ENCODE results near the gene CDC42EP1. TPM values are rescaled to one million over a fixed set of nuclear protein-coding genes. Genes with fewer than 3 reads are reported as not detected.

Gene CDC42EP1
- total RNA-seq, 2 experiments from 2014 or later = not detected

GRCh38 chr22:37618072-37618656, 57.9 kb downstream of the CDC42EP1 start:
- CTCF ChIA-PET = interaction anchor here (0.9 kb wide), 1 partner anchor 63 kb away, joined by 4 read pairs; no protein-coding TSS in a partner anchor
- DNase-seq = peak in 1 of 14 experiments; percentile 20

DNA sequence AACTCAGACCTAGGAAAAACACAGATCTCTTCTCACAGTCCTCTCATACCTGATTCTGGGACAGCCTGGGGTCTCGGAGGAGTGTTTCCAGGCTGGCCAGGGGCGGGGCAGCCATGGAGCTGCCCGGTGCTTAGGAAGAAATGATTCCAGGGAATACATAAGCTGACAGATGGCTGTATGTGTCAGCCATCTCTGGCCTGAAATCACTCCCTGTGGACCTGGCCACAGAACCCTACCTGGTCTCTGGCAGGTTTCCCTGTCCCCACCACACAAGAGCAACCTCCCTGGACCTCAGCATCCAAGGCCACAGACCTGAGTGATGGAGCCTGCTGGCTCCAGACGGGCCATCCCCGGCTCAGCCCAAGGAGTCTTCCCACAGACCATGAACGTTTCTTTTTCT, 58.4 kb downstream of the CDC42EP1 start:
- peaks cover 3% of the 10 kb centered on the region for H3K4me1 Mint-ChIP-seq (ENCODE audit: low read depth)

More at GRCh38 chr22:37618072-37618656, 57.9 kb downstream of the CDC42EP1 start:
- Mint-ChIP-seq H3K36me3 (ENCODE audit: low read depth) (peaks cover 50% of the 10 kb centered on the region), H3K4me1 (ENCODE audit: low read depth) (no peaks in the 10 kb centered on the region), H3K9me3 (no peaks in the 10 kb centered on the region), H3K4me3 (no peak overlapping the region), H3K27me3 (no peaks in the 10 kb centered on the region), H3K27ac (no peak overlapping the region)
- intact Hi-C loops (cut with DNase I, micrococcal nuclease) = no loop called here
- TF ChIP-seq, protein P1, sequence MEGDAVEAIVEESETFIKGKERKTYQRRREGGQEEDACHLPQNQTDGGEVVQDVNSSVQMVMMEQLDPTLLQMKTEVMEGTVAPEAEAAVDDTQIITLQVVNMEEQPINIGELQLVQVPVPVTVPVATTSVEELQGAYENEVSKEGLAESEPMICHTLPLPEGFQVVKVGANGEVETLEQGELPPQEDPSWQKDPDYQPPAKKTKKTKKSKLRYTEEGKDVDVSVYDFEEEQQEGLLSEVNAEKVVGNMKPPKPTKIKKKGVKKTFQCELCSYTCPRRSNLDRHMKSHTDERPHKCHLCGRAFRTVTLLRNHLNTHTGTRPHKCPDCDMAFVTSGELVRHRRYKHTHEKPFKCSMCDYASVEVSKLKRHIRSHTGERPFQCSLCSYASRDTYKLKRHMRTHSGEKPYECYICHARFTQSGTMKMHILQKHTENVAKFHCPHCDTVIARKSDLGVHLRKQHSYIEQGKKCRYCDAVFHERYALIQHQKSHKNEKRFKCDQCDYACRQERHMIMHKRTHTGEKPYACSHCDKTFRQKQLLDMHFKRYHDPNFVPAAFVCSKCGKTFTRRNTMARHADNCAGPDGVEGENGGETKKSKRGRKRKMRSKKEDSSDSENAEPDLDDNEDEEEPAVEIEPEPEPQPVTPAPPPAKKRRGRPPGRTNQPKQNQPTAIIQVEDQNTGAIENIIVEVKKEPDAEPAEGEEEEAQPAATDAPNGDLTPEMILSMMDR (IDR thresholded peaks at IDR 0.05) = no peak
- Histone ChIP-seq H3K4me1 (ENCODE audit: insufficient read depth, low read length) (peaks cover 3% of the 10 kb centered on the region), H3K9me3 (ENCODE audit: control insufficient read depth in 1 of 2, insufficient read depth in 1 of 2, low read length in 2 of 2) (no peaks in the 10 kb centered on the region), H3K36me3 (ENCODE audit: insufficient read depth, low read length) (peaks cover 74% of the 10 kb centered on the region), H3K4me3 (ENCODE audit: low read length) (no peak overlapping the region), H3K27ac (ENCODE audit: low read depth in 1 of 2, low read length in 2 of 2) (no peak overlapping the region), H3K27me3 (ENCODE audit: control insufficient read depth in 1 of 2, insufficient read depth in 2 of 2, low read length in 2 of 2) (no peaks in the 10 kb centered on the region)
- POLR2A ChIA-PET = interaction anchor here (0.7 to 1.3 kb wide), 3 partner anchors 9 to 1472 kb away, joined by 3 to 6 read pairs (median 4); partner anchors contain the start of gene PDXP
- ATAC-seq (ENCODE audit: poor library complexity) = no peak

More for the DNA sequence above, 58.4 kb downstream of the CDC42EP1 start:
- Mint-ChIP-seq H3K4me3 (no peak overlapping the region), H3K36me3 (ENCODE audit: low read depth) (peaks cover 52% of the 10 kb centered on the region), H3K9me3 (no peaks in the 10 kb centered on the region), H3K27me3 (no peaks in the 10 kb centered on the region), H3K27ac (no peak overlapping the region)
- TF ChIP-seq, protein P1 (IDR thresholded peaks at IDR 0.05) = no peak
- H3K4me3 ChIP-seq (ENCODE audit: low read length) = no peak overlapping the region
- CTCF ChIA-PET = interaction anchor here (1.8 kb wide), 1 partner anchor 25 kb away, joined by 6 read pairs; no protein-coding TSS in a partner anchor
- H3K27ac ChIP-seq (ENCODE audit: low read depth in 1 of 2, low read length in 2 of 2) = no peak overlapping the region
- H3K4me1 ChIP-seq (ENCODE audit: insufficient read depth, low read length) = peaks cover 8% of the 10 kb centered on the region
- H3K27me3 ChIP-seq (ENCODE audit: control insufficient read depth in 1 of 2, insufficient read depth in 2 of 2, low read length in 2 of 2) = no peaks in the 10 kb centered on the region
- no peaks in the 10 kb centered on the region for H3K9me3 ChIP-seq (ENCODE audit: control insufficient read depth in 1 of 2, insufficient read depth in 1 of 2, low read length in 2 of 2)
- POLR2A ChIA-PET = interaction anchor here (1.3 to 1.9 kb wide), 3 partner anchors 8 to 59 kb away, joined by 4 to 6 read pairs (median 4); partner anchors contain the start of gene PDXP
- no peak for DNase-seq
- intact Hi-C loops (cut with DNase I, micrococcal nuclease) = no loop called here
- no peak for ATAC-seq (ENCODE audit: poor library complexity)
- peaks cover 75% of the 10 kb centered on the region for H3K36me3 ChIP-seq (ENCODE audit: insufficient read depth, low read length)

Other genes starting within 250 kb of the CDC42EP1 start
- gene ELFN2, start 133.0 kb upstream of the CDC42EP1 start, total RNA-seq = under 1 TPM; 0.05 to 0.20 TPM
- 10 to 100 TPM; 85.1 to 89.9 TPM for gene MFNG, start 74.1 kb upstream of the CDC42EP1 start, total RNA-seq
- gene CARD10, start 41.1 kb upstream of the CDC42EP1 start, total RNA-seq = under 1 TPM; 0.20 to 0.63 TPM
- 1 to 10 TPM; 2.6 to 3.0 TPM for gene LGALS2, start 19.6 kb downstream of the CDC42EP1 start, total RNA-seq
- 10 to 100 TPM; 57.0 to 60.9 TPM for gene GGA1, start 48.4 kb downstream of the CDC42EP1 start, total RNA-seq
- 10 to 100 TPM; 46.9 to 49.0 TPM for gene SH3BP1, start 79.2 kb downstream of the CDC42EP1 start, total RNA-seq
- 1 to 10 TPM; 1.5 TPM for gene PDXP, start 98.2 kb downstream of the CDC42EP1 start, total RNA-seq
- 10 to 100 TPM; 85.1 to 93.7 TPM for gene LGALS1, start 115.2 kb downstream of the CDC42EP1 start, total RNA-seq
- gene NOL12, start 125.9 kb downstream of the CDC42EP1 start, total RNA-seq = 10 to 100 TPM; 24.3 to 26.2 TPM
- gene TRIOBP, start 136.6 kb downstream of the CDC42EP1 start, total RNA-seq = 10 to 100 TPM in 1 of 2 experiments, 1 to 10 TPM in 1; 9.0 to 10.1 TPM
- 1 to 10 TPM; 1.4 to 1.8 TPM for gene GCAT, start 247.5 kb downstream of the CDC42EP1 start, total RNA-seq